Bronchial epithelial cell (primary cell): ENCODE data around the gene PABPC4L. TPM values are rescaled to one million over a fixed set of nuclear protein-coding genes. Genes with fewer than 3 reads are reported as not detected.
A peak's percentile ranks its signal among the peaks of the same experiment; 100 is the strongest.
"Not testable (repeated sequence)": the region's sequence is repeated elsewhere in the genome, so short reads cannot be mapped to it uniquely, and the experiment has no call there.

Experiments used
- DNase-seq: peaks from one replicate; pipeline ENCODE4 v3.0.0-alpha.2; 2010; ENCODE audit warnings: low read depth
- FAIRE-seq: peaks from 2 replicates; lab custom pipeline; 2011; peaks lifted over from hg19 to GRCh38; lab: Jason Lieb, UNC
- H3K27me3 ChIP-seq: 2 replicates; pipeline ENCODE4 v1.5.1; 2011; ENCODE audit warnings: low read length; ENCODE audit not compliant: control insufficient read depth, insufficient read depth
- H3K36me3 ChIP-seq: 2 replicates; pipeline ENCODE4 v1.5.1; 2011; ENCODE audit warnings: low read length; ENCODE audit not compliant: control insufficient read depth, insufficient read depth
- H3K4me3 ChIP-seq: 2 replicates; pipeline ENCODE4 v1.5.1; 2011; ENCODE audit warnings: mild to moderate bottlenecking, low read depth, low read length, control low read depth
- CTCF ChIP-seq: IDR thresholded peaks from 2 replicates; pipeline ENCODE4 v1.5.1; 2011; ENCODE audit warnings: mild to moderate bottlenecking, moderate library complexity, low read length, control low read depth, inconsistent platforms; ENCODE audit not compliant: insufficient read depth, severe bottlenecking
- total RNA-seq: library from RNA; depleted of rRNA; stranded (reverse); fragments of >200 nt; gene quantifications from 2 replicates; pipeline ENCODE4 v1.2.1, GENCODE V29; 2014

The PABPC4L gene
- total RNA-seq, 1 donor from 2014 or later = under 0.01 TPM

DNA sequence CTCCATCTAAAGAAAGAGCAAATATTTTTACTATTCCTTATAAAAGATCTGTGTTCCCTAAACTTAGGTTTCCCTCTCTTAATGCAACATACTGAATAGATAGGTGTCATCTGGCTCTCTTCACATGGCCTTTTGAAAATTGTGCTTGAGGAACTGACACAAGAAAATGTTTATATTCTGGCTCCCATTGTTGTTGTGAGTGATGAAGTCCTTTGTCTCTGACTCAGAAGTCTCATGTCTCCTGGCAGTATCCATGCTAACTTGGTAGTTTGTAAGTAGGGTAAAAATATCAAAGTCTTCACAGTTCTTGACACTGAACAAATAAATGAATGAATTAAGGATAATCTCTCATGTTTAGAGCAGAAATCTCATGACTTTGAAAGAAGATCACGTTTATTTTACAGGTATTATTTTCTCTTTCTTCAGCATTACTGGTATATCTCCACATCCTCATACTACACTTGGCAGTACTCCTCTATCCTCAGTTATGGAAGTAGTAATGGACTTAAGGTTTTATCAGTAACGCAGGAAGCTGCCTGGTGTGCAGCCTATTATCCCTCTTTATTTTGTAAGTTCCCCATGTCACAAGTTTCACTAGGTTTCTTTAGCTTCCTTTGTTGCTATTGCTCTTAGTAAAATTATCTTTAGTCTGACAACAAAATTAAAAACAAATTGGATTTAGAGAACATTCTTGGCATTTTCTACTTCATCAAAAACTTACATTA is 14.2 kb upstream of the PABPC4L start:
- DNase-seq = no peak
- Histone ChIP-seq H3K4me3 (no peak overlapping the region), H3K36me3 (no peaks in the 10 kb centered on the region), H3K27me3 (no peaks in the 10 kb centered on the region)
- FAIRE-seq = no peak
- TF ChIP-seq CTCF = no peak

DNA sequence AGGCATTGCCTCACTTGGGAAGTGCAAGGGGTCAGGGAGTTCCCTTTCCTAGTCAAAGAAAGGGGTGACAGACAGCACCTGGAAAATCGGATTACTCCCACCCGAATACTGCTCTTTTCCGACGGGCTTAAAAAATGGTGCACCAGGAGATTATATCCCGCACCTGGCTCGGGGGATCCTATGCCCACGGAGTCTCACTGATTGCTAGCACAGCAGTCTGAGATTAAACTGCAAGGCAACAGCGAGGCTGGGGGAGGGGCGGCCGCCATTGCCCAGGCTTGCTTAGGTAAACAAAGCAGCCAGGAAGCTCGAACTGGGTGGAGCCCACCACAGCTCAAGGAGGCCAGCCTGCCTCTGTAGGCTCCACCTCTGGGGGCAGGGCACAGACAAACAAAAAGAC is 6.4 kb upstream of the PABPC4L start:
- DNase-seq, H3K27me3 ChIP-seq, FAIRE-seq, H3K36me3 ChIP-seq, H3K4me3 ChIP-seq: not testable (repeated sequence)

GRCh38 chr4:134202166-134202956 is 772 bp upstream of the PABPC4L start:
- no peak for TF ChIP-seq CTCF
- Histone ChIP-seq H3K36me3 (no peaks in the 10 kb centered on the region), H3K4me3 (no peak overlapping the region), H3K27me3 (no peaks in the 10 kb centered on the region)
- peak; percentile 9 for DNase-seq
- no peak for FAIRE-seq

- TF ChIP-seq CTCF = no peak
- no peaks in the 10 kb centered on the region for H3K36me3 ChIP-seq
- H3K4me3 ChIP-seq = no peak overlapping the region
- FAIRE-seq = no peak
- no peaks in the 10 kb centered on the region for H3K27me3 ChIP-seq
- no peak for DNase-seq
Measured at GRCh38 chr4:134200811-134201215, 776 bp downstream of the PABPC4L start.

- TF ChIP-seq CTCF = no peak
- Histone ChIP-seq H3K4me3 (no peak overlapping the region), H3K27me3 (no peaks in the 10 kb centered on the region), H3K36me3 (no peaks in the 10 kb centered on the region)
- DNase-seq (no peak), FAIRE-seq (no peak)
Measured at GRCh38 chr4:134189949-134190348, 11.6 kb downstream of the PABPC4L start.

DNA sequence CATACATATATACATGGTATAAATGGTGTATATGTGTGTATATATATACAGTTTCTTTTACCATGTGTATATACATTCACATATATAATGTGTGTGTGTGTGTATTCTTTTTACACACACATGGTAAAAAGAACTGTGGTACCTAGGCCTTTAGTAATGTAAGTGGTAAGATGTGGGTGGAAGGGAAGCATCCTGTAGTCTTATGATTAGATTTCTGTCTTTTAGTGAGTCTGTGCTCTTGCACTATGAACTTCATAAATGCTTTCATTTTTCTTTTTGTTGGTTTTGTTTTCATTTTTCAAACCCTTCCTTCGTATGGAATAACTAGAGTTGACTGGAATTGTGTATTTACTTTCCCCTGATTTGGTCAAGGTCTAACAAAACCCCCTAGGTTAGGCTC is 12.1 kb downstream of the PABPC4L start:
- FAIRE-seq (no peak), DNase-seq (no peak)
- no peaks in the 10 kb centered on the region for H3K27me3 ChIP-seq
- TF ChIP-seq CTCF = no peak
- no peaks in the 10 kb centered on the region for H3K36me3 ChIP-seq
- H3K4me3 ChIP-seq = no peak overlapping the region
